Sciatic nerve (tissue), 2 donors: Measurements from ENCODE around the gene HCST. TPM values are rescaled to one million over a fixed set of nuclear protein-coding genes. Genes with fewer than 3 reads are reported as not detected.
A peak's percentile ranks its signal among the peaks of the same experiment; 100 is the strongest.
"Not testable (repeated sequence)": the region's sequence is repeated elsewhere in the genome, so short reads cannot be mapped to it uniquely, and the experiment has no call there.

Experiments
- ATAC-seq: fragments of 200-7000 bp; cut with Tn5 transposase; one replicate; pipeline ENCODE4 v1.9.1; 2020; ENCODE audit warnings: mild to moderate bottlenecking, moderate library complexity
- DNase-seq: peaks from one replicate; pipeline ENCODE4 v3.0.0-alpha.2; 2020; ENCODE audit warnings: low spot score
- intact Hi-C: fragments of 100-400 bp; cut with DNase I; formaldehyde crosslinking; loops from one replicate; pipeline ENCODE4 v1.14.2; 2022
- total RNA-seq: library from RNA; stranded (reverse); fragmentation: NEBNext Ultra II Directional; extraction: Animal tissue kit (Norgen Biotek cat#: 25700); gene quantifications from one replicate; pipeline ENCODE4 v1.2.1, GENCODE V29; 2021
- donor health status: DM: no; HTN: no; CAD: no.
- donor health status: DM: no; HTN: no; CAD: no.

Gene HCST
- total RNA-seq, 1 donor from 2014 or later: 14.3 TPM

DNA sequence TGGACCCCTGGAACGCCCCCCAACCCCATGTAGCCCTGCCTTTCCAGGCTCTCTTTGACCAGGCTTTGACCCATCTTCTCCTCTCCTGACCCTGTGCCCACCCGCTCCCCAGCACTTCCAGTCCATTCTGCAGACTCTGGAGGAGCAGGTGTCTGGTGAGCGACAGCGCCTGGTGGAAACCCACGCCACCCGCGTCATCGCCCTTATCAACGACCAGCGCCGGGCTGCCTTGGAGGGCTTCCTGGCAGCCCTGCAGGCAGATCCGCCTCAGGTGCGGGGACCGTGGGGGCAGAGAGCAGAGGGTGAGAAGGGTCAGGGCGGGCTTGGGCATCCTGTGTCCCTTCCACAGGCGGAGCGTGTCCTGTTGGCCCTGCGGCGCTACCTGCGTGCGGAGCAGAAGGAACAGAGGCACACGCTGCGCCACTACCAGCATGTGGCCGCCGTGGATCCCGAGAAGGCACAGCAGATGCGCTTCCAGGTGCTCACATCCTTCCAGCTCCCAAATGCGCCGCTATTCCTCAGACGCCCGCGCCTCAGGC lies 27.9 kb upstream of the HCST start:
- intact Hi-C loops: no loop called here
- no peak for DNase-seq
- ATAC-seq: no peak

DNA sequence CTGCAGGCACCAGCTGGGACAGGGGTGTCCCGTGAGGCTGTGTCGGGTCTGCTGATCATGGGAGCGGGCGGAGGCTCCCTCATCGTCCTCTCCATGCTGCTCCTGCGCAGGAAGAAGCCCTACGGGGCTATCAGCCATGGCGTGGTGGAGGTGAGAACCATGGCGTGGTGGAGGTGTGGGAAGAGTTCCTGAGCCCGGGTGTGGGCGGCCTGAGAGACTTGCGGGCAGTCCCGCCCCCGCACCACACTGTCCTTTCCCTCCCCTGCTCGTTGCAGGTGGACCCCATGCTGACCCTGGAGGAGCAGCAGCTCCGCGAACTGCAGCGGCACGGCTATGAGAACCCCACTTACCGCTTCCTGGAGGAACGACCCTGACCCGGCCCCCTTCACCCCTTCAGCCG lies 23.3 kb upstream of the HCST start:
- intact Hi-C loops: no loop called here

DNA sequence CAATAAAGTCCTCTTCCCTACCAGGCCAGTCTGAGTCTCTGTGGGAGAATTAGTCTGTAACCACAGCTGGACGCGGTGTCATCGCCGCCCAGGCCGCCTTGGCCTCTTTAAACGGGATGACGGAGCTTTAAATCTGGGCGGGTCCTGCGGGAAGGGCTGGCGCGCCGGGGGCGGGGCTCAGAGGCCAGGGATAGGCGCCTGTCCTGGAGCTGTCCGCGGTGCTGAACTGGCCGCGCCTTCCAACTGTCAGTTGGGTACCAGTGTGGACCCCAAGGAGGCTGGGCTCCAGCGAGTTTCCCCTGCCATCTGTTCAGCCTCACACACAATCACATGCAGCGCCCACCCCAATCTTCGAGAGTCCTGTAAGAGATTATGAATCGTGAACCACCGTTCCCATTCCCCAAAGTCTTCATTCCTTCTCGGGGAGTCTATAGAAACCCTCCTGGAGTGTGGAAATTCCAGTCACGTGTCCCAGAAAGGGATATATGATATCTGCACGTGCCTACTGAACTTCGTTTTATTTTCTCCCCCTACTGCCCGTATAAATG lies 22.5 kb upstream of the HCST start:
- DNase-seq: peak; percentile 95

More for the DNA sequence above, 23.3 kb upstream of the HCST start:
- no peak for ATAC-seq
- DNase-seq: no peak

DNA sequence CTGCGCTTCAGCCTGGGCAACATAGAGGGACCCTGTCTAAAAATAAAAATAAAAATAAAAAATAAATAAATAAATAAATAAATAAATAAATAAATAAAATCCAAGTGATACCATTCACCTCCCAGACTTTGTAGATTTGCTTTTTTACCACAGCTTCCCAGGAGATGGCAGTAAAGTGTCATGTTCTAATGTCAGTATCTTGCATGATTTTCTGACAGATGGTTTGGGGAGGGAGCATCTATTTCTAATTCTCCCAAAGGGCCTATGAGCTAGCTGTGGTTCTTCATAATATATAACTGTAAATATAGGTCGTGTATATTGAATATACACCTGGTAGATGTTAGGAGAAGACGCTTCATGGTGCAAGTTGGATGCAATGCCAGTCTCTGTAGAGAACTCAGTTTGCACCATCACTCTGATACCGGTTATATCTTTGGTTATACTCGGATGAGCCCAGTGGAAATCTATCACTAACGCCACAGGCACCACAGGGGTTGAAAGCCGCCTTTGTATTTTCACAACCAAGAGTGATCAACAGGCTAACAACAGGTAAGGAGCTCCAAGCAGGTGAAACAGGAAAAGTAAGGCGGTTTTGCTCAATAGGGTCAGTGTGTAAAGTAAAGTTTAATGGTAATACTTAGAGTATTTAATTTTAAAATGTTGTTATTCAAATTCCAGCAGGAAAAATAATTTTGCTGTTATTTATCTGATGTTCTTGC lies 20.1 kb upstream of the HCST start:
- DNase-seq: no peak
- peak; percentile 54 for ATAC-seq
- intact Hi-C loops: no loop called here

More for the DNA sequence above, 22.5 kb upstream of the HCST start:
- ATAC-seq: peak; percentile 95
- intact Hi-C loops: loop anchor here (2.0 kb wide), 1 partner anchor 51 kb away; no protein-coding TSS in a partner anchor

DNA sequence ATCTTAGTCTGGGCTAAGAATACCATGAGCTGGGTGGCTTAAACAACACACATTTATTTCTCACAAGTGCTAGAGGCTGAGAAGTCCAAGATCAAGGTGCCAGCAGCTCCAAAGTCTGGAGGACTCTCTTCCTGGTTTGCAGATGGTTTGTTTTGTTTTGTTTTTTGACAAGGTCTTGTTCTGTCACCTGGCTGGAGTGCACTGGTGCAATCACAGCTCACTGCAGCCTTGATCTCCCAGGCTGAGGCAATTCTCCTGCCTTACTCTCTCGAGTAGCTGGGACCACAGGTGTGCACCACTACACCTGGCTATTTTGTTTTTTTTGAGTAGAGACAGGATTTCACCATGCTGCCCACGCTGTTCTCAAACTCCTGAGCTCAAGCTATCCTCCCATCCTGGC lies 18.4 kb upstream of the HCST start:
- DNase-seq: no peak
- intact Hi-C loops: no loop called here
- ATAC-seq: no peak

DNA sequence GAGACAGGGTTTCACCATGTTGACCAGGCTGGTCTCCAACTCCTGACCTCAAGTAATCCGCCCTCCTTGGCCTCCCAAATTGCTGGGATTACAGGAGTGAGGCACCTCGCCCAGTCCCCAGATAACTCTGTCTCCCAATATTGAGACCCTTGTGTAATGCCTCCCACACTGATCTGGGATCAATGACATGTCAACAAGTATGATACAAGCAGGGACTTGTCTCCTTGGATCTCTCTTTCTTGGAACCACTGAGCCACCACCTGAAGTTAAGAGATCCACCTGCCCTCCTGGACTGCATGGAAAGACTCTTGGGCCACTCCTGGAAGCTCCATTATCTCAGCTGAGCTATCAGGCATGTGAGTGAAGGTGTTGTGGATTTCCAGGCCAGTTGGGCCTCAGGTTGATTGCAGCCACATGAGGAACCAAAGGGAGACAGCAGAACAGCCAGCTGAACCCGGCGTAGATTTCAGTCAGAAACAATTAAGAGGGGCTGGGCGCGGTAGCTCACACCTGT lies 17.0 kb upstream of the HCST start:
- intact Hi-C loops: no loop called here
- DNase-seq (no peak), ATAC-seq (no peak)

DNA sequence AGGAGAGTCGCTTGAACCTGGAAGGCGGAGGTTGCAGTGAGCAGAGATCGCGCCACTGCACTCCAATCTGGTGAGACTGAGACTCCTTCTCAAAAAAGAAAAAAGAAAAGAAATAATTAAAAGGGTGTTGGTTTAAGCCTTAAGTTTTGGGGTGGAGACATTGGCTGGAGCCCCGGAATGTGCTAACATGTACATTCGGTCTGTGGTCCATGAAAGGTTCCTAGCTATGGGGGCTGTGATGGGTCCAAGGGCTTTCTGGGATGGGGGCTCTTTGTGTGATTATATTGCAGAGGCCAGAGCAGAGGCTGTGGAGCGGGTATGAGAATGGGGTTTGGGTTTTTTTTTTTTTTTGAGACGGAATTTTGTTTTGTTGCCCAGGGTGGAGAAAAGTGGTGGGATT lies 16.4 kb upstream of the HCST start:
- no peak for DNase-seq
- no peak for ATAC-seq
- intact Hi-C loops: no loop called here

DNA sequence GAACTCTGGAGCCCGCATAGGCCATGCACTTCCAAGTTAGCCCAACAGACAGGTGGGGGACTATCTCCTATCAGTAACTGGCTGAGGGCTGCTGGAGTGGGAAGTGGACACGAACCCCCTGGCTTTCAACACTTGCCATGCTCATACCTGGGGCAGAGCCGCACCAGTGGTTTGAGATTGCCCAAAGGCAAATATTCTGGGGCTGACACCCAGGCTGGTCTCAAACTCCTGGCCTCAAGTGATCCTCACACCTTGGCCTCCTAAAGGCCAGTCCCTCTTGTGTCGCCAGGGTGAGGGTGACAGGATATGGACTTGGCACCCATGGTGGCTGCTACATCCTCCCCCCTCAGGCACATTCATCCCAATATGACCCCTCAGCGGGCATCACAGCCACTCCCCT lies 15.1 kb upstream of the HCST start:
- ATAC-seq (no peak), DNase-seq (no peak)
- intact Hi-C loops: no loop called here

DNA sequence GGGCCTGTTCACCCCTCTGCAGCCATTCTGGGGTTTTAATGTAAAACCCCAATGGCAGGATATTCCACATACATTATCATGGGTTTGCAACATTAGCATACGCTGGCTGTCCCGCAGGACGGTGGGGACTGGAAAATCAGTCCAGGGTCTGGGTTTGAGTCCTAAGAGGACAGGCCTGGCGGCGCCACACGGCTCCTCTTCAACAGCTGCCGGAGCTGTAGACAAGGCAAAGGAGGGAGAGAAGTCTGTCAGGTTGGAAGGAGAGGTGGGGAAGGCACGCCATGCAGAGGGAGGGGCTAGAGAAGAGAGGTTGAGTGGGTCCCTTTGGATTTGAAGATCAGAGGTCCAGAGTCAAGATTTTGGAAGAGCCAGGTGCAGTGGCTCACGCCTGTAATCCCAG lies 13.9 kb upstream of the HCST start:
- ATAC-seq (no peak), DNase-seq (no peak)
- intact Hi-C loops: no loop called here

DNA sequence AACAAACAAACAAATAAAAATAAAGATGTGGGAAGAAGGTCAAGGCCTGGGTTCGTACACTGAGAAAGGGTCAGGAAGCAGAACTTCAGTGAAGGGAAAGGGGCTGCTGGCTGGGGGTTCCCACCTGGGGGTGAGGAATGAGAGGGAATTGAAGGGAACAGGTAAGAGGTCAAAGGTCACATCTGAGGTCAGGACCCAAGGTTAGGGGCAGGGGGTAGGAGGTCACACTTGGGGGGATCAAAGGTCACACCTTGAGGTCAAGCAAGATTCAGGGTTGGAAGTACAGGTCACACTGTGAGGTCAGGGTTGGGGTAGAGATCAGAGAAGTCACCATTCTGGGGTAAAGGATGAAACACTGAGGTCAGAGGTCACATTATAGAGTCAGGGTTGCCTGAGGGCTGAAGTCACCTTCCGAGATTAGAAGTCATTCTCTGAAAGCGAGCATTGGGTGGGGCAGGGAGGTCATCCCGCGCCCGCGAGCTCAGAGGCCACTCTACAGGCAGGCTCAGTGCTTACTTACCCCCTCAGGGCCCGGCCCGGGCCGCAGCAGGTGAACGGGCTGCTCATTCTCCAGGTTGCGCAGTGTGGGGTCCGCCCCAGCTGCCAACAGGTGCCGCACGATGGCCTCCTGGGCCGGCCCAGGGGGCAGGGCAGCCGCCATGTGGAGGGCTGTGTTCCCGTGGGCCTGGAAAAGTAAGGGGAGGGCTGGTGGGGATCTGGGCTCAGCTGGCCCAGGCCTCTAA lies 12.8 kb upstream of the HCST start:
- no peak for ATAC-seq
- no peak for DNase-seq
- intact Hi-C loops: no loop called here

DNA sequence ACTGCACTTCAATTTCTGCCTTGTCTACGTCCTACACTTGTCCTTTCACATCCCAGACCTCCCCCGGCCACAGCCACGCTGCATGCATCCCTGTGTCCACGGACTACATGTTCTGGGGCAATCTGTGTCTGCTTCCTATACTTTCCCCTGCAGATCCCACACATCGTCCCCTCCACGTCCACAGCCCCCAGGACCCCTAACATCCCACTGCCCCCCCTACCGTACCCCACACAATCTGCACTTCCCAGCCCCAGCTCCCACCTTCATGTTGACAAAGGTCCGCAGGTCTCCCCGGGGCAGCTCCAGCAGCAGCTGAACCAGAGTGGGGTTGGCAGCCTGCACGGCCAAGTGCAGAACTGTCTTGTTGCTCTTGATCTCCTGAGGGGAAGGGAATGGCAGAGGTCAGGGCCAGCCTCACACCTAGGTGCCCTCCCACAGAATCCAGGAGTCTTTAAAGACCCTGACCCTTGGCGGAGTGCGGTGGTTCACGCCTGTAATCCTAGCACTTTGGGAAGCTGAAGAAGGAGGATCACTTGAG lies 12.1 kb upstream of the HCST start:
- ATAC-seq: no peak
- intact Hi-C loops: no loop called here

DNA sequence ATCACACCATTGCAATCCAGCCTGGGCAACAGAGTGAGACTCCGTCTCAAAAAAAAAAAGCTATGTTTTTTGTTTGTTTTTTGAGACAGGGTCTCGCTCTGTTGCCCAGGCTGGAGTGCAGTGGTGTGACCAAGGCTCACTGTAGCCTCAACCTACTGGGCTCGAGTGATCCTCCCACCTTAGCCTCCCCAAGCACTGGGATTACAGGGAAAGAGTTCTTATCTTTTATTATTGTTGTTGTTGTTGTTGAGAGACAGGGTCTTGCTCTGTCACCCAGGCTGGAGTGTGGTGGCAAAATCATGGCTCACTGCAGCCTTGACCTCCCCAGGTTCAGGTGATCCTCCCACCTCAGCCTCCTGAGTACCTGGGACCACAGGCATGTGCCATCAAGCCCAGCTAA lies 10.5 kb upstream of the HCST start:
- intact Hi-C loops, ATAC-seq, DNase-seq: not testable (repeated sequence)

More for the DNA sequence above, 12.1 kb upstream of the HCST start:
- no peak for DNase-seq

DNA sequence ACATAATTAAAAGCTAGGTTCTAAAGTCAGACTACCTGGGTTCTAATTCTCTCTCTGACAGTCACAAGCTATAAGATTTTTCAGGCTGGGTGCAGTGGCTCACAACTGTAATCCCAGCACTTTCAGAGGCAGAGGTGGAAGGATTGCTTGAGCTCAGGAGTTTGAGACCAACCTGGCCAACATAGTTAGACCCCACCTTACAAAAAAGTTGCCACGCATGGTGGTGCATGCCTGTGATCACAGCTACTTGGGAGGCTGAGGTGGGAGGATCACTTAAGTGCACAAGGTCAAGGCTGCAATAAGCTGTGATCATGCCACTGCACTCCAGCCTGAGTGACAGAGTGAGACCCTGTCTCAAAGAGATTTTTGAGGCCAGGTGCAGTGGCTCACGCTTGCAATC lies 8.0 kb upstream of the HCST start:
- intact Hi-C loops: no loop called here
- ATAC-seq: no peak

DNA sequence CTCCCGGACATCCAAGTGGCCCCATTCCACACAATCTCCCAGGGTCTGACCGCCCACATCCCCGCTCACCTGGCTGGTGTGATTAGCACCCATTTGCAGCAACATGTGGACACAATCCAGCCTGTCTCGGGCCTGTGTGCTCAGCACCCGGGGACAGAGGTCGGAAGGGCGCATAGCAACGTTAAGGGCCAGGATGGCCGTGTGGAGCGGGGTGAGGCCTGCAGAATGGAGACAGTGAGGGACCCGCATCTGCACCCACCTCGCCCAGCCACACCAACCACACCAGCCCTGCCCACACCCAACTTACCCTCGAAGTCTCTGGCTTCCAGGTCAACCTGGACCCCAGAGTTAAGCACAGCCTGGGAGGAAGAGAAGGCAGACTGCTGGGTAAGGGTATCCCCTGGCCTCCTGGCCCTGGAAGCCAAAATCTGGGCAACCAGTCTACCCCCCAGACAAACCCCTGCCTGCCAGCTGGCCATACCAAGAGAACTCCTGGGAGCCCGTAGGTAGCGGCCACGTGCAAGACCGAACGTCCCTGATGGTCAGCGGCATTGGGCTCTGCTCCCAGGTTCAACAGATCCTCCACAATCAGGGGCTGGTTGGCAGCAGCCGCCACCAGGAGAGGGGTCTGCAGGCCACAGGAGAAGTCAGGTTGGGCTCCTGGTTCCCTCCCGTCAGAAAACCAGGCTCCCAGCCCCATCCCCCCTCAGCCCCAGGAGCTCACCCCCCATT lies 6.3 kb upstream of the HCST start:
- ATAC-seq: no peak
- intact Hi-C loops: no loop called here
- DNase-seq: no peak

More for the DNA sequence above, 8.0 kb upstream of the HCST start:
- no peak for DNase-seq

DNA sequence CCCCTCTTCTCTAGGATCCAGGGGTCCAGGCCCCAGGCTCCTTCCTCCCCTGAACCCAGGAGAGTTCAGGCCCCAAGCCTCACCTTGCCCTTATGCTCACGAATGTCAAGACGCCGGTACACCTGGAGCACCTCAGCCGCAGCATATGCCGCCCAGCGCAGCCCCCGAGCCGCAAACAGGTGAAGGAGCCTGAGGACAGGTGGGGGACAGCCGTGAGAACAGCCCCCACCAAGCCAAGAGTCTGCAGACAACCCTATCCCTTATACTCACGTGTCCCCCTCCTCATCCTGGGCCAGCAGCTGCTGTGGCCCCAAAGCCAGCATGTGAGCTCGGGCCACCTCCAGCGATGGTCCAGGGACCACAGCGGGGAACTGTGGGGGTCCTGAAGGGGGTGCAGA lies 5.7 kb upstream of the HCST start:
- ATAC-seq (no peak), DNase-seq (no peak)
- intact Hi-C loops: no loop called here

DNA sequence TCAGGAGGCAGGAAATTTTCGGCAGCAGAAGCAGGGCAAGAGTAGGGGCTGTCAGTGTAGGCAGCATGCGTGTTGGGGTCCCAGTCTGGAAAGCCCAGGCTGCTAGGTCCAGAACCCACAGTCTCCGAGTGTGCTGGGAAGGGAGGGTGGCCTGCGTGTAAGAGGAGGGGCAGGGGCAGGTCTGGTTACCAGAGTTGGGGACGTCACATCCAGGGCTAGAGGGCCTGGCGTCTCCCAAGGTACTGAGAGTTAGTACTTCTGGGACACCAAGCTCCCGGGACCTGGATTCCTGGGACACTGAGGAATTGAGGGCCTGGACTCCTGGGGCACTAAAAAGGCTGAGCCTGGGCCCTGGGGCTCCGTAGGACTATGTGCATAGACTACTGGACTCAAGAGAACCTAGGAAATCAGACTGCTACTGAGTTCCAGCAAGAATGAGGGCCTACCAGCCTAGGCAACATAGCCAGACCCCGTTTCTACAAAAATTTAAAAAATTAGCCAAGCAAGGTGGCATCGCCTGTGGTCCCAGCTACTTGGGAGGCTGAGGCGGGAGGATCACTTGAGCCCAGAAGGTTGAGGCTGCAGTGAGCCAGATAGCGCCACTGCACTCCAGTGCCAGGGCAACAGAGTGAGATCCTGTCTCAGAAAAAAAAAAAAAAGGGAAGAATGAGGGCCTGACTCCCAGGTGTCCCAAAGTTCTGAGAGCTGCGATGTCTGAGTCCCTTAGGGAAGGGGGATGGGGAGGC lies 4.5 kb upstream of the HCST start:
- ATAC-seq (no peak), DNase-seq (no peak)
- intact Hi-C loops: no loop called here

DNA sequence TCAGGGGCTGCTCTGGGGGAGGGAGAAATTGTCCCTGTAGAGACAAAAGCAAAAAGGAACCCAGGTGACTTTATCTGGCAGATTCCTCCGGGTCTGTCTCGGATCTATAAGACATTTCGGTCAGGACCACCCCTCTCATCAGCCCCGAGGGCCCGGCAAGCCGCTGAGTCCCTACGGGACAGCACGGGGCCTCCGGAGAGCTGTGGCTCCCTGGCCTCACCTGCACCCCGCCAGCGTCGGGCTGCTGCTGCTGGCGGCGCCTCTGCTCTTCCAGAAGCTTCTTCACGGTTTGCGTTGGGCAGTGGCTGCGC lies 3.9 kb upstream of the HCST start:
- no peak for ATAC-seq
- intact Hi-C loops: no loop called here
- no peak for DNase-seq

DNA sequence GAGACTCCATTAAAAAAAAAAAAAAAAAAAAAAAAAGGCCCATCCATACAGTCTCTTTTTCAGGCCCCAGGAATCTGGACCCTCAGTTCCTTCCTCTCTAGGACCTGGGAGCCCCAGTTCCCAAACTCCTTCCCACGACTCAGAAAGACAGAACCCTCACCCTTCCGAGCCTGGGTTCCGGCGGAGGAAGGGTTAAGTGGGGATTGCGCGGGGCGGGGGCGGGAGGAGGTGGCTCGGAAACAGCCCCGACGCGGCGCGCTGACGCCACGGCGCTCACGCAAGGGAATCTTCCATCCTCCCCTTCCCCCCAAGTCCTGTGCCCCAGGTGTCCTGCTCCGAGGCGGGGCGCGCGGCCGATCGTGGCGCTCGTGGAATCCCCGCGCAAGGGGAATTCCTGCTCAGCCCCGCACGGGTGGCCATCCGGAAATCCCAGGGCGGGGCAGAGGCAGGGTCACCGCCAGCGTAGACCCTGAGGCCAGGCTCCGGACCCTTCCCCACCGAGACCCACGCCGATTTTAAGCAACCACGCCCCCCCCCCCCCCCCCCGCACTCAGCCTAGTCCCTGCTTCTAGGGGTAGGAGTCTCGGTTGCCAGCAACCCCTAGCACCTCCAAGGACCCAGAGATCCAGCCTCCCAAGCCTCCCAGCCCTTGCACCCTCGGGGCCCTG lies 2.6 kb upstream of the HCST start:
- DNase-seq: peak; percentile 86
- intact Hi-C loops: no loop called here
- peak; percentile 86 for ATAC-seq
